ENCODE results near the gene HIVEP3. TPM values are rescaled to one million over a fixed set of nuclear protein-coding genes. Genes with fewer than 3 reads are reported as not detected.

Gene HIVEP3
- total RNA-seq, 1 donor from 2014 or later: 11.0 TPM

DNA sequence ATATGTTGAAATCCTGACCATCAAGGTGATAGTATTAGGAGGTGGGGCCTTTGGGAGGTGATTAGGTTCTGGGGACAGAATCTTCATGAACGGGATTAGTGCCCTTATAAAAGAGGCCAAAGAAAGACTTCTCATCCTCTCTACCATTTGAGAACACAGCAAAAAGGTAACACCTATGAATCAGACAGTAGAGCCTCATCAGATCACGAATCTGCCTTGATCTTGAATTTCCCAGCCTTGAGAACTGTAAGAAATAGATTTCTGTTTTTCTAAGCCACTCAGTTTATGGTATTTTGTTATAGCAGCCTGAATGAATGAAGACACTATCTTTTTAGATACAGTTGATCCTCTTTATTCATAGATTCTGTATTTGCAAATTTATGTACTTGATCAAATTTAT lies 227.3 kb downstream of the HIVEP3 start:
- no peak for ATAC-seq
- intact Hi-C loops (cut with DNase I): no loop called here
- DNase-seq (ENCODE audit: low spot score): no peak

GRCh38 chr1:41690331-41690730 lies 228.4 kb downstream of the HIVEP3 start:
- DNase-seq (ENCODE audit: low spot score) (no peak), ATAC-seq (no peak)
- intact Hi-C loops (cut with DNase I): no loop called here

DNA sequence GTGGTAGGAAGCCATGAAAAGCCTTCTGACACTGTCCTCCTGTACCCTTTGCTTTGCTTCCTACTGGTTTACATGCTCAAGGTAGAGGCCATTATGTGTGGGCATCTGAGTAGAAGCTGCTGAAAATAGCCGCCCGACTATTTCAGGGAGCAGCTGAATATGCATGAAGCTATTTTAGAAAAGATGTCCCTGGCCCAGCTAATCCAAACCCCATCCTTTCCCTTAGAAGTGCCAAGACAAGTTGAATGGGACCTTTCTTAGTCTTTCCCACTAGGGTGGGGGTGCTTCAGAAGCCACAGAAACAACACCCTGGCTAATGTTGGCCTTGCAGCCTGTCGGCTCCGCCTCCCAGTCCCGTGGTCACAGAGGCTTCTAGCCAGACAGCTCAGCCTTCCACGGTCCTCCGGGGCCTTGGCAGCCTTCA lies 229.2 kb downstream of the HIVEP3 start:
- intact Hi-C loops (cut with DNase I): no loop called here
- DNase-seq (ENCODE audit: low spot score) (no peak), ATAC-seq (peak; percentile 81)

DNA sequence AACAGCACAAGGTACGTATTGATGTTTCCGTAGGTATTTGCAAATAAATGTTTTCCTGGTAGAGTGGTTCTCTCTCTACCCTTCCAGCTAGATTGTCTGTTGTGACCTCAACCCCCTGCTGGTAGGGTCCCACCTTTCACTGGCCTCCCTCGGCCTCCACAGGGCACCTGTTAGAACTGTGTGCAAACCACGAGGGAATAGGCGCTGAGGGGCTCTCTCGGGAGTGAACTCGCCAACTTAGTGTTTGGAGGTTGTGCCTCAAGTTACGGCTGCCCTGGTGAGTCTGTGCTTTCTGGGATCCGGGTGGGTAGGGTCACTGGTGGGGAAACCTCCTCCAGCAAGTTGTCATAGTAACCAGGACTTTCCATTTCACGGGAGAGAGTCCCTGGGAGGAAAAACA lies 229.6 kb downstream of the HIVEP3 start:
- ATAC-seq: no peak
- DNase-seq (ENCODE audit: low spot score): no peak
- intact Hi-C loops (cut with DNase I): no loop called here

DNA sequence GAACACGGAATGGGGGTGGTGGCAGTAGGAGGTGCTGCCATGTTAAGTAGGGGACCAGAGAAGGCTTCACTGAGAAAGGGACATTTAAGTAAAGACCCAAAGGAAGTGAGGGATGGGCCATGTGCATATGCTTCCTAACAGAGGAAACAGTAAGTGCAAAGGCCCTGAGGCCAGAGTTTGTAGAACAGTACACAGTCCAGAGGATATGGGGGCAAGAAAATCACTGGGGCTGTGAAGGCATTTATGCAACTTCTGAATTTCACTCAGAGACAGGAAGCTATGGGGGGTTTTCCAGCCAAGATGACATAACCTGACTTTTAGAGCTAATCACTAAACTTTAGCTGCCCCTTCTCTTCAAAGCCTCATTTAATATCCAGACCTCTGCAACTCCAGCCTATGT lies 231.7 kb downstream of the HIVEP3 start:
- intact Hi-C loops (cut with DNase I): no loop called here
- DNase-seq (ENCODE audit: low spot score) (no peak), ATAC-seq (no peak)

- ATAC-seq (no peak), DNase-seq (ENCODE audit: low spot score) (no peak)
- intact Hi-C loops (cut with DNase I): no loop called here
Measured at GRCh38 chr1:41683681-41684500, 234.8 kb downstream of the HIVEP3 start.

- ATAC-seq: no peak
- DNase-seq (ENCODE audit: low spot score): no peak
- intact Hi-C loops (cut with DNase I): no loop called here
Measured at GRCh38 chr1:41682845-41683625, 235.7 kb downstream of the HIVEP3 start.

DNA sequence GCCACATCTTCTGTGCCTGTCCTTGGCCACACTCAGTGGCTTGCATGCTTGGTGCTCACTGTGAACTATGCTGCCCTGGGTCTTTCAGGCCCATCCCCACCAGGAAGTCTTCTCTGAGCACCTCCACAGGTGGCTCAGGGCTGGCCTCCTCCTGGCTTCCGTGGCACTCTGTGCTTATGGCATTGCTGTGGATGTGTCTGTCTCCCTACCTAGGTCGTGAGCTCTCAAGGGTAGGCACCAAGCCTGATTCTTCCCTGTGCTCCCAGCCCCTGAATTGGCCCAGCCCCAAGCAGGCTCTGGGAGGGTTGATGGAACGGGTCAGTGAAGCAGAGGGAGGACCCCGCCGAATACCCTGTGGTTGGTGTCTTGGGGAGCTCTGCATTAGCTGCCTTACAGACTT lies 236.6 kb downstream of the HIVEP3 start:
- intact Hi-C loops (cut with DNase I): no loop called here
- ATAC-seq (no peak), DNase-seq (ENCODE audit: low spot score) (no peak)

DNA sequence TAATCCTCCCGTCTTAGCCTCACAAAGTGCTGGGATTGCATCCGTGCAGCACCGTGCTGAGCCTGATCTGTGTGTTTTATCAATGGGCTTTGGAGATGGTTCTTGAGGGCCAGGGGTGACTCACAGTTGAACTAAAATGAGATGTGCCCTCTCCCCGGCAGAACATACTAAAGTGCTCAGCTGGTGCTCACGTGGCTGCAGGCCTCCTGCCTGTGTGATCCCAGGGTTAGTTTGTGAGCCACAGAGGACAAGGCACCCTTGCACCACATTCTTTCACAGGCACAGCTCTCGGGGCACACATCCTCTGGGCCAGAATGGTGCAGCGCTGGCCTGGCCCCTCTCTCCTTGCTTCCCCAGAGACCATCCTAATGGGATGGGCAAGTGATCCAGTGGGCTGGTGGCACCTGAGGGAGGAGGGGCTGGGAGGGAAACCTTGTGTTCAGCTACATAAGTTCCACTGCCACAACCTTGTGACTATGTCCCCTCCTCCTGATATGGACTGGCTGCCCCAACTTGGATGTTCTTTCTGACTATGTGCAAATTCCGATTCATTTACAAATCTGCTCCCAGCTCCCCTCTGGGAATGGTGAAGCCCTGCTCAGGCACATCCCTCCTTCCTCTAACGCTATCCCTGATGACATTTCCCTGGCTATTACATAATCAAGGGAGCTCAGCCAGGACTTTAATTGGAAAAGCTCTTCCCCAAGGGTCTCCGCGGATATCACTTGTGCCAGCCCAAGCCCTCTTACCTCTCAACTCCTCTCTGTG lies 237.2 kb downstream of the HIVEP3 start:
- intact Hi-C loops (cut with DNase I): no loop called here
- peak; percentile 68 for ATAC-seq
- DNase-seq (ENCODE audit: low spot score): no peak

- intact Hi-C loops (cut with DNase I): no loop called here
- no peak for DNase-seq (ENCODE audit: low spot score)
- ATAC-seq: no peak
Measured at GRCh38 chr1:41679994-41680393, 238.7 kb downstream of the HIVEP3 start.

- intact Hi-C loops (cut with DNase I): no loop called here
- DNase-seq (ENCODE audit: low spot score): no peak
- no peak for ATAC-seq
Measured at GRCh38 chr1:41679531-41679930, 239.2 kb downstream of the HIVEP3 start.

DNA sequence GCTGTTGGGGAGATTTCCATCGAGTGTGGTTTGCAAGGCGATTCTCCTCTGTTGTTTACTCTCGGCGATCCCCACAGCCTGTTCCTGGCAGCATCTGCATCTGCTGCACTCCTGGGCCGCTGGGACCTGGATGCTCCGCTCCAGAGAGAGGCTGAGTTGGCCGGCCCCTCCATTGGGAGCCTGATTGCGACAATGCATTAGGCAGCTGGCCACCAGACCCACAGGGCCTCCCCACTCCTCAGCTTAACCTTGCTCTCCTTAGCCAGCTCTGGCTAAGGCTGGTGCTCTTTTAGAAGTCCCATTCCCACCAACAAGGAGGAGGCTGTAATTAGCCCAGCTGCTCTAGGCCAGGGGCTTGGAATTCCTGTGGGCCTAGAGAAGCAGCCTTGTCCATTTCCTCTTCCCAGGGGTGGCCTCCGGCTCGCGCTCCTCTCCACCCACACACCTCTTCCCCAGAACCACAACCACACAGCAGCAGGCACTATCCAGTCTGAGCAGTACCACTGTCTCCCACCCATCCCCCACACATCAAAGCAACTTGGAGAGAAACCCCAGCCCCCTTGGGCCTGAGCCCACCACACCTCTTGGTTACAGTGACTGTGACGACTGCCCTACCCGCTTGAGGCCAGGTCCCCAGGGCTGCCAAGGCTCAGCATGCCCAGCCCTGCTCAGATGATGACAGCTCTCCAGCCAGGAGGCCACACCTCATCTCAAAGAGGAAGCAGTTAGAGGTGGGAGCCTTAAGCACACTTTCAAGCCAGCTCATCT lies 240.4 kb downstream of the HIVEP3 start:
- peak; percentile 75 for DNase-seq (ENCODE audit: low spot score)
- peak; percentile 79 for ATAC-seq
- intact Hi-C loops (cut with DNase I): no loop called here

DNA sequence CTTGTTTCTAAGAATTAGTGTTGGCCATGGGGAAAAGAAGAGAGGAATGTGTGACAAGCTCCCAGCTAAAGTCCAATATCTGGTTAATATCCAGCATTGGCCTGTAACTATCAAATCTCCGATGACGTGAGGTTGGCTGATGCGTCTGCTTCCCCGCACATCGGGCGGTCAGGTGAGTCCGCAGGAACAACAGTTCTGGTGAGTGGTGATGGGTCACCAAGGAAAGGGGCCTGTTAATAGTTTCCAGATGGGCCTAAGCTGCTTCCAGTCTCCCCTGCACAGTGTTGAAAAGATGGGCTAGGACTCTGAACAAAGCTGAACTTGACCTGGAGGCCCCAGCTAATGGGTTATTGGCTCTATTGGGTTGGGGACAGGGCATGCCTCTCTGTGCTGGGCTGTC lies 241.1 kb downstream of the HIVEP3 start:
- ATAC-seq (peak; percentile 60), DNase-seq (ENCODE audit: low spot score) (no peak)
- intact Hi-C loops (cut with DNase I): no loop called here

- no peak for ATAC-seq
- intact Hi-C loops (cut with DNase I): no loop called here
- no peak for DNase-seq (ENCODE audit: low spot score)
Measured at GRCh38 chr1:41675401-41675800, 243.3 kb downstream of the HIVEP3 start.

DNA sequence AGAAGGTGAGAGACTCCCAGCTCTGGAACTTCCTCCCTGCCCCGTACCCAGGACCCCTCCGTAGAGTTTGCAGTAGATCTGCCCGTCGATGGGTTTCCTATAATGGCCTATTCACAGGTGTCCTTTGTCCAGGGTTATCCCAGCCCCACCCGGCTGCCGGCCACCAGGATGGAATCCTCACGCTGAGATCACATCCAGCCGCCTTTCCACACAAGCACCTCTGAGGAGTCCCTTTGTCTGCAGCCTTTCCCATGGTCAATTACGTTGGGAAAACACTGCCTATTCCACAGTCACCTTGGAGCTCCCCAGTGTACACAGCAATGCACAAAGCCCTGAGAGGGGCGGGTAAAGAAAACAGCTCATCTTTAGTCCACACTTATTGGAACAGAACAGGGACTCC lies 244.2 kb downstream of the HIVEP3 start:
- ATAC-seq (no peak), DNase-seq (ENCODE audit: low spot score) (no peak)
- intact Hi-C loops (cut with DNase I): no loop called here

DNA sequence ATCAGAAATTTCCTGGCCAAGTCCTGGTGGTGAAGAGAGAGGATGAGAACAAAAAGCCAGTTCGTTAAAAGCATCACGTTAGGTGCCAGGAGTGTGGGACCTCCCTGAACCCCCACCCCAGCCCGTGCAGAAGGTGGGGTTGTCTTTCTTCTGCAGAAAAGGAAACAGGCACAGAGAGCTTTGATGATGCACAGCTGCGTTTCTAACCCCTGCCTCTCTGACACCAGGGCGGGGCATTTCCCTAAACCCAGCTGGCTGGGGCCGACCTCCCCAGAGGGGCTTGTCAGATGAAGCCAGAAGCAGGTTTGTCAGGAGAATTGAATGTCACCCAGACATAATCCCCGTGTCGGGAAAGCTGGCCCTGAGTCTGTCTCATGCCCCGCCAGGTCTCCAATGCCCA lies 244.9 kb downstream of the HIVEP3 start:
- no peak for DNase-seq (ENCODE audit: low spot score)
- no peak for ATAC-seq
- intact Hi-C loops (cut with DNase I): no loop called here

GRCh38 chr1:41673378-41673777 lies 245.3 kb downstream of the HIVEP3 start:
- intact Hi-C loops (cut with DNase I): no loop called here
- DNase-seq (ENCODE audit: low spot score) (no peak), ATAC-seq (peak; percentile 20)

DNA sequence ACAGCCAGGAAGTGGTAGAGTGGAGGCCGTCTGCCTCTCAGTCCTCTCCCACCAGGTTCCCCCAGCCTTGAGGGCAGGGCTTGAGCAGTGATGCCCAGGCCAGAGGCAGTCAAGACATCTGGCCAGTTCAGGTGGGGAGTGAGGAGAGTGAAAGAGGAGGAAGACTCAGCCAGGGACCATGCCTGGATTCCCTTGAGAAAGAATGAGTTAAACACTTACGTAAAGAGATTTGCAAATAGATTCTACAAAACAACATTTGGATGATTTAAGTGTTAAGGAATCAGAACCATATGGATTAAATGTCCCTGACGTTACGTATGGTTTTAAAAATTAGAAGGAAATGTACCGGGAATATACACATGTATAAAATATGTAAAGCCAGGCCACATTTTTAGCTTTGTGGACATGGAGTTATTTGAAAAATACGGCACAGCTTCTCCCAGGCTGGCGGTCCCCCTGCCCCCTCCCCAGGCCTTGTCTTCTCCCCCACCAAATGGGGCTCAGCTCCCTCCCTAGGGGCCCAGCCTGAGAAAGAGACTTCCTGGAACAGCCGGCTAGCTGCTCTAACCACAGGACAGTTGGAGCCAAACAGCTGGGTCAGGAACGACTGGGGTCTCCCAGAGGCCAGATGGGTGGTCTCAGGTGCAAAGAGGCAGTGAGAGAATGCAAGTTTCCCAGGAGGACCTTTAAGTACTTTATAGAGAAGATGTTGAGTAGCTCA lies 245.9 kb downstream of the HIVEP3 start:
- peak; percentile 40 for ATAC-seq
- intact Hi-C loops (cut with DNase I): no loop called here
- DNase-seq (ENCODE audit: low spot score): no peak

Data from sciatic nerve (tissue), 2 donors.